Neutrophil (primary cell): Measurements from ENCODE around the gene CETP.

Experiments
- H3K27ac ChIP-seq: fragments of 200-600 bp; sonication (generic); 2 replicates; pipeline ENCODE4 v1.5.1; 2016; ENCODE audit warnings: mild to moderate bottlenecking, moderate library complexity
- H3K27me3 ChIP-seq: fragments of 200-600 bp; sonication (generic); 2 replicates; pipeline ENCODE4 v1.6.0; 2016; ENCODE audit warnings: mild to moderate bottlenecking
- H3K36me3 ChIP-seq: fragments of 200-600 bp; sonication (generic); 2 replicates; pipeline ENCODE4 v1.5.1; 2017
- H3K4me1 ChIP-seq, 2 experiments: fragments of 200-600 bp in 1 of 2; sonication (generic) in 1 of 2; 1 replicate in 1 of 2; 2 replicates in 1 of 2; pipeline versions ENCODE4 v1.5.1 to v1.6.1; 2013 to 2016; ENCODE audit warnings: low read depth in 1 of 2, low read length in 1 of 2, mild to moderate bottlenecking in 1 of 2, moderate library complexity in 1 of 2; ENCODE audit not compliant: control insufficient read depth in 1 of 2, insufficient read depth in 1 of 2
- H3K4me3 ChIP-seq, 2 experiments: fragments of 200-600 bp in 1 of 2; sonication (generic) in 1 of 2; 1 replicate in 1 of 2; 2 replicates in 1 of 2; pipeline ENCODE4 v1.5.1; 2013 to 2016; ENCODE audit warnings: low read depth in 1 of 2, low read length in 1 of 2, mild to moderate bottlenecking in 1 of 2, moderate library complexity in 1 of 2
- H3K9me3 ChIP-seq: fragments of 200-600 bp; sonication (generic); 2 replicates; pipeline ENCODE4 v1.5.1; 2016
- CTCF ChIP-seq: fragments of 200-600 bp; sonication (generic); IDR thresholded peaks from 2 replicates; pipeline ENCODE4 v1.5.1; 2016; ENCODE audit warnings: antibody characterized with exemption

CETP gene

DNA sequence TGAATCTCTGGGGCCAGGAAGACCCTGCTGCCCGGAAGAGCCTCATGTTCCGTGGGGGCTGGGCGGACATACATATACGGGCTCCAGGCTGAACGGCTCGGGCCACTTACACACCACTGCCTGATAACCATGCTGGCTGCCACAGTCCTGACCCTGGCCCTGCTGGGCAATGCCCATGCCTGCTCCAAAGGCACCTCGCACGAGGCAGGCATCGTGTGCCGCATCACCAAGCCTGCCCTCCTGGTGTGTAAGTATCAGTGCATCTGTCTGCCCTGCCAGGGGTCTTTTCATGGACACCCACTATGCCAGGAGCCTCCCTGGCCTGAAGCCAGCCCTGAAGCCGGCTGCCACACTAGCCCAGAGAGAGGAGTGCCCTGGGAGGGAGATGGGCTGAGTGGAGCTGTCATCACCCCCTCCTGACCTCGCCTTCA, at the start of gene CETP:
Gene CETP, plus strand, starts transcription at position 100 of the 431 bp plus-strand sequence. Its CDS starts 30 bp downstream, at position 130.
- no peak within 1 kb of the TSS for H3K27ac ChIP-seq
- no peak within 1 kb of the TSS for H3K4me3 ChIP-seq
- no peaks in the 10 kb centered on the region for H3K36me3 ChIP-seq
- no peaks in the 10 kb centered on the region for H3K9me3 ChIP-seq
- H3K4me1 ChIP-seq, result peaks cover 22 to 26% of the 10 kb centered on the region in 2 experiments
- no peaks in the 10 kb centered on the region for H3K27me3 ChIP-seq
- no peak for TF ChIP-seq CTCF

DNA sequence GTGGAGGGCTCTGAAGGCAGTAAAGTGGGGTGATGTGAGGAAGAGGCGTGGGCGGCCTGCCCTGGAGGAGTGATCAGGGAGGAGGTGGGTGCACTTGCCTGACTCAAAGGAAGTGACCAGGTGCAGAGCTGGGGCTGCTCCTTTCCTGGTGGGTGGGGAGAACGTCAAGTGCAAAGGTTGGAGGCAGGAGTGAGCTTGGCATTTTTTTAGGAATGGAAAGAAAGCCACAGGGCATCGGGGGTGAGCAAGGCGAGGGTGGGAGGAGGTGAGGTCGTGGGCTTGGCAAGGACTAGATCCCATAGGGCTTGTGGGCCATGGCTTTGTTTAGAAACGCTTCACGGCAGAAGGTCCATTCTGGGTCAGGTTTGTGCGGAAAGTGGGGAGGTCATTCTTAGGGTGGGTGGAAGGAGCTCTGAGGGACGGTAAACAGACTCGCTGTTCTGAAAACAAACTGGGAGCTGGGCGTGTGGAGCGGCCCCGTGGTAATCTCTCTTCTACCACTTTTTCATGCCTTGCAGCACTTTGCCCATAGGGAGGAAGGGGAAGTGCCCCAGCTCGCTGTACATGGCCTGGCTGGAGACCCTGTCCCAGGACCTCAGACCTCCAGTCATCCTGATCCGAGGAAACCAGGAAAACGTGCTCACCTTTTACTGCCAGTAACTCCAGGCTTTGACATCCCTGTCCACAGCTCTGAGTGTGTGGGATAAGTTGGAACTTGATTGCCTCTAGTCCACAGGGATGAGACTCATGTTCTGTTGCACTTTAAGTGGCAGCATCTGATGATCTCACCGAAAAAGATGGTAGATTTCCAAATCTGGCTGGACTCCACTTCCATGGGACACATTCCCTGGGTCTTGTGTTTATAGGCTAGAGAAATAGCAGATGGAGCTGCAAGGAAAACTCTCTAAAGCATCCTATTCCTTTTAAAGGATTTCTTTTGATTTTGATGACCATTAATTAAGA, 48.7 kb upstream of the CETP start:
- TF ChIP-seq CTCF, result no peak
- peaks cover 32 to 47% of the 10 kb centered on the region in 2 experiments for H3K4me1 ChIP-seq
- H3K27ac ChIP-seq, result peak overlapping the region; percentile 84
- H3K27me3 ChIP-seq, result peaks cover 8% of the 10 kb centered on the region
- no peaks in the 10 kb centered on the region for H3K36me3 ChIP-seq
- no peak overlapping the region for H3K4me3 ChIP-seq
- H3K9me3 ChIP-seq, result no peaks in the 10 kb centered on the region

DNA sequence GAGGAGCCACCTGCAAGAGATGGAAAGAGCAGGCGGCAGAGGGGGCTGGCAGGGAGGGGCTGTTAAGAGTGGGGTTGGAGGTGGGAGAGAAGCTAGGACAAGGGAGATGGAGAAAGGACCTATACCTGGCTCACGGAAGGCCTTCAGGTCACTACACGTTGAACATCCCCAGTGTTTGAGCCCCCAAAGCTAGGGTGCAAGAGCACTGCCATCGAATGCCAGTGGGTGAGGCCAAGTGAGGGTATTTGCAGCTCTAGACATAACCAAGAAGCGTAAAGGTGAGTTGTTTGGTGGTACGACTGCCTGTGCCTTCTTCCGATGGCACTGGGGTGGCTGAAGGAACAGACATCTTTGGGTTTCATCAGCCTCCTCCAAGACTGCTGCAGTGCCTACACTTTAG, 46.9 kb upstream of the CETP start:
- Histone ChIP-seq H3K27ac (no peak overlapping the region), H3K9me3 (no peaks in the 10 kb centered on the region), H3K4me3 (no peak overlapping the region), H3K36me3 (no peaks in the 10 kb centered on the region), H3K27me3 (peaks cover 25% of the 10 kb centered on the region), H3K4me1 (peaks cover 31 to 44% of the 10 kb centered on the region in 2 experiments)
- no peak for TF ChIP-seq CTCF

- Histone ChIP-seq H3K4me3 (no peak overlapping the region), H3K27me3 (peaks cover 31% of the 10 kb centered on the region), H3K4me1 (peaks cover 25 to 38% of the 10 kb centered on the region in 2 experiments), H3K36me3 (no peaks in the 10 kb centered on the region), H3K9me3 (no peaks in the 10 kb centered on the region), H3K27ac (no peak overlapping the region)
- no peak for TF ChIP-seq CTCF
These were observed 46.2 kb upstream of the CETP start for GRCh38 chr16:56915336-56916119.

GRCh38 chr16:56916571-56917403, 45.0 kb upstream of the CETP start:
- peak overlapping the region; percentile 76 for H3K27ac ChIP-seq
- peaks cover 12 to 25% of the 10 kb centered on the region in 2 experiments for H3K4me1 ChIP-seq
- no peaks in the 10 kb centered on the region for H3K36me3 ChIP-seq
- no peak for TF ChIP-seq CTCF
- peaks cover 33% of the 10 kb centered on the region for H3K27me3 ChIP-seq
- H3K9me3 ChIP-seq, result no peaks in the 10 kb centered on the region
- no peak overlapping the region for H3K4me3 ChIP-seq
